Fibroblast of skin of right biceps (primary cell): ENCODE data around the gene INSRR.

ENCODE experiments used
- DNase-seq: peaks from one replicate; pipeline ENCODE4 v3.0.0-alpha.2; 2013

Gene INSRR

GRCh38 chr1:156873659-156874058 lies 14.7 kb upstream of the INSRR start:
- DNase-seq: no peak

- DNase-seq: no peak
Measured at GRCh38 chr1:156869455-156869854, 10.5 kb upstream of the INSRR start.

- no peak for DNase-seq
Measured at GRCh38 chr1:156868341-156868740, 9.4 kb upstream of the INSRR start.

- DNase-seq: no peak
Measured at GRCh38 chr1:156866249-156866909, 7.5 kb upstream of the INSRR start.

GRCh38 chr1:156865865-156866248 lies 6.9 kb upstream of the INSRR start:
- DNase-seq: no peak

GRCh38 chr1:156865258-156865657 lies 6.3 kb upstream of the INSRR start:
- no peak for DNase-seq

GRCh38 chr1:156864796-156865195 lies 5.9 kb upstream of the INSRR start:
- no peak for DNase-seq

- DNase-seq: no peak
Measured at GRCh38 chr1:156863631-156864030, 4.7 kb upstream of the INSRR start.

GRCh38 chr1:156862997-156863599 lies 4.2 kb upstream of the INSRR start:
- DNase-seq: no peak

- no peak for DNase-seq
Measured at GRCh38 chr1:156862584-156862983, 3.7 kb upstream of the INSRR start.

- peak; percentile 43 for DNase-seq
Measured at GRCh38 chr1:156860628-156861423, 1.9 kb upstream of the INSRR start, which contains the start of gene NTRK1. NTRK1 (plus strand) TSS chr1:156860865; CDS start chr1:156860935, 70 bp downstream.

- peak; percentile 42 for DNase-seq
Measured at GRCh38 chr1:156860113-156860627, 1.3 kb upstream of the INSRR start.

GRCh38 chr1:156859523-156860112 lies 701 bp upstream of the INSRR start:
- no peak for DNase-seq

- no peak for DNase-seq
Measured at GRCh38 chr1:156858555-156858956, 361 bp downstream of the INSRR start.

GRCh38 chr1:156857532-156857931 lies 1.4 kb downstream of the INSRR start:
- no peak for DNase-seq

- DNase-seq: no peak
Measured at GRCh38 chr1:156856282-156856785, 2.6 kb downstream of the INSRR start.

GRCh38 chr1:156854634-156855033 lies 4.3 kb downstream of the INSRR start:
- DNase-seq: no peak

GRCh38 chr1:156853761-156854160 lies 5.2 kb downstream of the INSRR start:
- no peak for DNase-seq

- no peak for DNase-seq
Measured at GRCh38 chr1:156852418-156852874, 6.5 kb downstream of the INSRR start.

GRCh38 chr1:156851779-156852417 lies 7.0 kb downstream of the INSRR start:
- no peak for DNase-seq

- no peak for DNase-seq
Measured at GRCh38 chr1:156849151-156849496, 9.8 kb downstream of the INSRR start.

- DNase-seq: no peak
Measured at GRCh38 chr1:156848461-156849150, 10.3 kb downstream of the INSRR start.
